Keratinocyte (primary cell): ENCODE data around the gene NUDT14. TPM values are rescaled to one million over a fixed set of nuclear protein-coding genes. Genes with fewer than 3 reads are reported as not detected.

ENCODE experiments used
- DNase-seq: peaks from one replicate; pipeline ENCODE4 v3.0.0-alpha.2; 2011; ENCODE audit warnings: low read depth, missing footprints, low spot score
- FAIRE-seq: peaks from 2 replicates; lab custom pipeline; 2011; peaks lifted over from hg19 to GRCh38; lab: Jason Lieb, UNC
- H2AFZ ChIP-seq: 2 replicates; pipeline ENCODE4 v1.6.0; 2012; ENCODE audit warnings: low read length, control low read depth, inconsistent platforms; ENCODE audit not compliant: control insufficient read depth
- H3K27ac ChIP-seq: 2 replicates; pipeline ENCODE4 v1.5.1; 2011; ENCODE audit warnings: low read length; ENCODE audit not compliant: control insufficient read depth, insufficient read depth
- H3K27me3 ChIP-seq: 3 replicates; pipeline ENCODE4 v1.6.0; 2011; ENCODE audit warnings: low read length; ENCODE audit not compliant: control insufficient read depth, insufficient read depth; ENCODE audit errors: extremely low read depth
- H3K36me3 ChIP-seq, 2 experiments: 2 replicates in 1 of 2; 3 replicates in 1 of 2; pipeline ENCODE4 v1.5.1; 2011; ENCODE audit warnings: low read length in 2 of 2, mild to moderate bottlenecking in 1 of 2; ENCODE audit not compliant: control insufficient read depth in 2 of 2, insufficient read depth in 2 of 2; ENCODE audit errors: extremely low read depth in 1 of 2
- H3K4me1 ChIP-seq: 3 replicates; pipeline ENCODE4 v1.5.1; 2011; ENCODE audit warnings: low read length; ENCODE audit not compliant: control insufficient read depth, insufficient read depth; ENCODE audit errors: extremely low read depth
- H3K4me2 ChIP-seq: 3 replicates; pipeline ENCODE4 v1.6.0; 2011; ENCODE audit warnings: low read depth, low read length; ENCODE audit not compliant: control insufficient read depth, insufficient read depth; ENCODE audit errors: extremely low read depth
- H3K4me3 ChIP-seq, 3 experiments: fragments of 200-600 bp in 1 of 3; sonication (generic) in 1 of 3; 2 replicates in 2 of 3; 3 replicates in 1 of 3; pipeline ENCODE4 v1.5.1; 2011 to 2016; ENCODE audit warnings: low read length in 3 of 3, mild to moderate bottlenecking in 3 of 3, control low read depth in 2 of 3, inconsistent platforms in 1 of 3, low read depth in 1 of 3, mixed read lengths in 1 of 3, mixed run types in 1 of 3, moderate library complexity in 1 of 3; ENCODE audit not compliant: control insufficient read depth in 2 of 3, insufficient read depth in 2 of 3; ENCODE audit errors: extremely low read depth in 1 of 3
- H3K79me2 ChIP-seq: 2 replicates; pipeline ENCODE4 v1.6.0; 2012; ENCODE audit warnings: low read length; ENCODE audit not compliant: control insufficient read depth, insufficient read depth
- H3K9ac ChIP-seq: 3 replicates; pipeline ENCODE4 v1.6.0; 2011; ENCODE audit warnings: low read length; ENCODE audit not compliant: control insufficient read depth, insufficient read depth; ENCODE audit errors: extremely low read depth
- H3K9me1 ChIP-seq: 3 replicates; pipeline ENCODE4 v1.6.0; 2011; ENCODE audit warnings: low read length; ENCODE audit not compliant: control insufficient read depth, insufficient read depth; ENCODE audit errors: extremely low read depth
- H3K9me3 ChIP-seq: 2 replicates; pipeline ENCODE4 v1.5.1; 2012; ENCODE audit warnings: low read depth, low read length; ENCODE audit not compliant: control insufficient read depth
- H4K20me1 ChIP-seq: 3 replicates; pipeline ENCODE4 v1.6.0; 2011; ENCODE audit warnings: low read length; ENCODE audit not compliant: control insufficient read depth, insufficient read depth; ENCODE audit errors: extremely low read depth
- CTCF ChIP-seq, 3 experiments: IDR thresholded peaks in 1 of 3; conservative IDR thresholded peaks in 1 of 3; optimal IDR thresholded peaks in 1 of 3; 2 replicates in 2 of 3; 3 replicates in 1 of 3; pipeline versions ENCODE3 to v1.5.1; 2011; ENCODE audit warnings: low read length in 3 of 3, mild to moderate bottlenecking in 3 of 3, moderate library complexity in 2 of 3, control low read depth in 1 of 3, inconsistent platforms in 1 of 3; ENCODE audit not compliant: insufficient read depth in 2 of 3; ENCODE audit errors: extremely low read depth in 1 of 3
- EZH2 ChIP-seq: IDR thresholded peaks from one replicate; pipeline ENCODE4 v1.6.1; 2012; ENCODE audit warnings: inconsistent platforms, mild to moderate bottlenecking, low read length, moderate library complexity
- dilution Hi-C: fragments of 300-500 bp; cut with MboI; formaldehyde crosslinking; loops from one replicate; pipeline ENCODE4 v1.7.0; 2020; ENCODE audit warnings: low sequenced_read_pairs; ENCODE audit not compliant: extremely low pct_ligation_motif_present
- polyA plus RNA-seq, 5 experiments: library from polyadenylated mRNA; depleted of rRNA in 3 of 5; stranded (reverse) in 3 of 5; stranded (forward) in 1 of 5; unstranded in 1 of 5; fragments of >200 nt; gene quantifications; 1 replicate in 1 of 5; 2 replicates in 3 of 5; 3 replicates in 1 of 5; pipeline versions ENCODE4 v1.2.1 to v1.2.3, GENCODE V29; 2011 to 2012; ENCODE audit warnings: missing spikeins in 2 of 5, low read depth in 1 of 5, low replicate concordance in 1 of 5

Gene NUDT14
- polyA plus RNA-seq, 1 donor (not counting 4 experiments of a cell fraction or from before 2014, with no cell fraction given): 15.6 TPM

GRCh38 chr14:105204206-105204930 lies 23.3 kb upstream of the NUDT14 start:
- Histone ChIP-seq H3K4me3 (no peak overlapping the region), H3K4me2 (peak overlapping the region; percentile 35), H3K4me1 (peaks cover 11% of the 10 kb centered on the region), H3K9ac (no peak overlapping the region), H4K20me1 (no peaks in the 10 kb centered on the region), H2AFZ (peak overlapping the region; percentile 8), H3K27me3 (no peaks in the 10 kb centered on the region), H3K79me2 (no peaks in the 10 kb centered on the region), H3K9me1 (no peaks in the 10 kb centered on the region), H3K36me3 (no peaks in the 10 kb centered on the region), H3K9me3 (no peaks in the 10 kb centered on the region), H3K27ac (no peak overlapping the region)
- FAIRE-seq (peak; percentile 46), DNase-seq (peak; percentile 58)
- dilution Hi-C loops: no loop called here
- TF ChIP-seq CTCF (optimal IDR thresholded peaks at IDR 0.05 in 1 of 3, IDR thresholded peaks at IDR 0.05 in 1 of 3, conservative IDR thresholded peaks at IDR 0.05 in 1 of 3; ENCODE audit: extremely low read depth in 1 of 3, insufficient read depth in 2 of 3, low read length in 3 of 3): no peak
- no peak for TF ChIP-seq EZH2

- peaks cover 11% of the 10 kb centered on the region for H3K4me1 ChIP-seq
- DNase-seq: no peak
- H4K20me1 ChIP-seq: no peaks in the 10 kb centered on the region
- H3K4me3 ChIP-seq: no peak overlapping the region
- no peak overlapping the region for H2AFZ ChIP-seq
- no peak overlapping the region for H3K4me2 ChIP-seq
- TF ChIP-seq CTCF (optimal IDR thresholded peaks at IDR 0.05 in 1 of 3, IDR thresholded peaks at IDR 0.05 in 1 of 3, conservative IDR thresholded peaks at IDR 0.05 in 1 of 3; ENCODE audit: extremely low read depth in 1 of 3, insufficient read depth in 2 of 3, low read length in 3 of 3) (no peak), EZH2 (no peak)
- no peaks in the 10 kb centered on the region for H3K27me3 ChIP-seq
- H3K9me3 ChIP-seq: no peaks in the 10 kb centered on the region
- H3K27ac ChIP-seq: no peak overlapping the region
- FAIRE-seq: no peak
- no peaks in the 10 kb centered on the region for H3K9me1 ChIP-seq
- no peak overlapping the region for H3K9ac ChIP-seq
- no peaks in the 10 kb centered on the region for H3K79me2 ChIP-seq
- dilution Hi-C loops: no loop called here
- no peaks in the 10 kb centered on the region for H3K36me3 ChIP-seq
These were observed 22.6 kb upstream of the NUDT14 start for GRCh38 chr14:105203701-105204100.
